Brain microvascular endothelial cell (primary cell): ENCODE measurements around the gene LRCH4.
"Not testable (repeated sequence)": the region's sequence is repeated elsewhere in the genome, so short reads cannot be mapped to it uniquely, and the experiment has no call there.

ENCODE experiments used
- DNase-seq: peaks from one replicate; pipeline ENCODE4 v3.0.0-alpha.2; 2020
- H3K27ac ChIP-seq: fragments of 250-450 bp; sonication (Bioruptor Pico); 2 replicates; pipeline ENCODE4 v1.5.1; 2020; ENCODE audit warnings: mild to moderate bottlenecking, moderate library complexity
- H3K27me3 ChIP-seq: fragments of 250-450 bp; sonication (Bioruptor Pico); replicated peaks from 2 replicates; pipeline ENCODE4 v1.5.1; 2020; ENCODE audit warnings: mild to moderate bottlenecking
- H3K36me3 ChIP-seq: fragments of 250-450 bp; sonication (Bioruptor Pico); replicated peaks from 2 replicates; pipeline ENCODE4 v1.5.1; 2020; ENCODE audit warnings: mild to moderate bottlenecking
- H3K4me3 ChIP-seq: 2 replicates; pipeline ENCODE4 v1.5.1; 2011; ENCODE audit warnings: low read depth, mild to moderate bottlenecking, control low read depth, low read length, moderate library complexity
- in situ Hi-C: cut with HindIII; loops from 2 replicates; pipeline ENCODE4 v1.10.0; 2017; ENCODE audit warnings: low sequenced_read_pairs, low pct_ligation_motif_present
- TF ChIP-seq, protein P1 (sequence below): IDR thresholded peaks from 2 replicates; pipeline ENCODE4 v1.5.1; 2011; ENCODE audit warnings: low read depth, mild to moderate bottlenecking, moderate library complexity, low read length, control low read depth, inconsistent platforms; ENCODE audit errors: missing control alignments

LRCH4 gene

GRCh38 chr7:100532165-100533022 lies 53.5 kb downstream of the LRCH4 start:
- TF ChIP-seq, protein P1, sequence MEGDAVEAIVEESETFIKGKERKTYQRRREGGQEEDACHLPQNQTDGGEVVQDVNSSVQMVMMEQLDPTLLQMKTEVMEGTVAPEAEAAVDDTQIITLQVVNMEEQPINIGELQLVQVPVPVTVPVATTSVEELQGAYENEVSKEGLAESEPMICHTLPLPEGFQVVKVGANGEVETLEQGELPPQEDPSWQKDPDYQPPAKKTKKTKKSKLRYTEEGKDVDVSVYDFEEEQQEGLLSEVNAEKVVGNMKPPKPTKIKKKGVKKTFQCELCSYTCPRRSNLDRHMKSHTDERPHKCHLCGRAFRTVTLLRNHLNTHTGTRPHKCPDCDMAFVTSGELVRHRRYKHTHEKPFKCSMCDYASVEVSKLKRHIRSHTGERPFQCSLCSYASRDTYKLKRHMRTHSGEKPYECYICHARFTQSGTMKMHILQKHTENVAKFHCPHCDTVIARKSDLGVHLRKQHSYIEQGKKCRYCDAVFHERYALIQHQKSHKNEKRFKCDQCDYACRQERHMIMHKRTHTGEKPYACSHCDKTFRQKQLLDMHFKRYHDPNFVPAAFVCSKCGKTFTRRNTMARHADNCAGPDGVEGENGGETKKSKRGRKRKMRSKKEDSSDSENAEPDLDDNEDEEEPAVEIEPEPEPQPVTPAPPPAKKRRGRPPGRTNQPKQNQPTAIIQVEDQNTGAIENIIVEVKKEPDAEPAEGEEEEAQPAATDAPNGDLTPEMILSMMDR, result no peak
- no peak overlapping the region for H3K27ac ChIP-seq
- H3K36me3 ChIP-seq, result no peaks in the 10 kb centered on the region
- in situ Hi-C loops, result no loop called here
- H3K27me3 ChIP-seq, result no peaks in the 10 kb centered on the region
- no peak for DNase-seq
- no peak overlapping the region for H3K4me3 ChIP-seq

DNA sequence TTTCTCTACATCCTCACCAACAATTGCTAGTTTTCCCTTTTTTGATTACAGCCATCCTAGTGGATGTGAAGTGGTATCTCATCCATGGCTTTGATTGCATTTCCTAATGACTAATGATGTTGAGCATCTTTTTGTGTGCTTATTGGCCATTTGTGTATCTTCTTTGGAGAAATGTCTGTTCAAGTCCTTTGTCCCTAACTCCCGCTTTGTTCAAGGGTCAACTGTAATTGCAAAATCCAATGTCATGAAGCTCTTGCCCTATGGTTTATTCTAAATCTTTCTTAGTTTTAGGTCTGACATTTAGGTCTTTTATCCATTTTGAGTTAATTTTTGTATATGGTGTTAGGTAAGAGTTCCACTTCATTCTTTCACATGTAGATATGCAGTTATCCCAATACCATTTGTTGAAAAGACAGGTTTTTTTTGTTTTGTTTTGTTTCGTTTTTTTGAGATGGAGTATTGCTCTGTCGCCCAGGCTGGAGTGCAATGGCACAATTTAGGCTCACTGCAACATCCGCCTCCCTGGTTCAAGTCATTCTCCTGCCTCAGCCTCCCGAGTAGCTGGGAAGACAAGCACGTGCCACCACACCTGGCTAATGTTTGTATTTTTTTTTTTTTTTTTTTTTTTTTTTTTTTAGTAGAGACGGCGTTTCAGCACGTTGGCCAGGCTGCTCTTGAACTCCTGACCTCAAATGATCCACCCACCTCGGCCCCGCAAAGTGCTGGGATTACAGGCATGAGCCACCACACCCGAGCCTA lies 57.6 kb downstream of the LRCH4 start:
- DNase-seq, in situ Hi-C loops, H3K36me3 ChIP-seq, H3K27ac ChIP-seq, H3K4me3 ChIP-seq, H3K27me3 ChIP-seq: not testable (repeated sequence)
